PC-3 (cell line): ENCODE results near the gene TCP11.

Experiments used
- EZH2 ChIP-seq: fragments of 300-600 bp; sonication (generic); IDR thresholded peaks from one replicate; pipeline ENCODE4 v1.6.1; 2017; ENCODE audit warnings: antibody characterized with exemption, mild to moderate bottlenecking, low read length; ENCODE audit not compliant: unreplicated experiment
- EZH2phosphoT487 ChIP-seq: fragments of 300-600 bp; sonication (generic); IDR thresholded peaks from 2 replicates; pipeline ENCODE4 v1.6.1; 2018; ENCODE audit warnings: mild to moderate bottlenecking, antibody characterized with exemption, low read length, borderline replicate concordance
- TF ChIP-seq, protein P1 (sequence below): fragments of 300-600 bp; sonication (generic); conservative IDR thresholded peaks from 2 replicates; pipeline ENCODE4 v1.5.1; 2017; ENCODE audit warnings: antibody characterized with exemption, low read depth, mild to moderate bottlenecking, low read length

DNA sequence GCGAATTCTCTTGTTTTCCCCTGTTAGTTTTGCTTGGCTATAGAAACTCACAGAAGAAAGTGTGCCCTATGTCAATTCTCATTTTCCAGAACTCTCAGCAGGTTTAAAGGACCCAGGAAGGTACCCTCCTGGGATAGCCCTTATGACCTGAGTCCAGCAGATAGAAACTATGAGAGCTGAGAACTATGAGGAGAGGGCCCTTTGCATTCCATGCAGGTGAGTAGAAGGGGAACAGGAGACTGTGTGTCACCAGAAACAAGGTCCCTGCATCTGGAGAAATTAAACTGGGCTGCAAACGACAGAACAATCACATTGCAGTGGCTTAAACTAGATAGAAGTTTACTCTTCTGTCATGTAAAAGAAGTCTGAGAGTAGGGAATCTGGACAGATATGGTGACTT is 36.9 kb upstream of the TCP11 start:
- TF ChIP-seq, protein P1, sequence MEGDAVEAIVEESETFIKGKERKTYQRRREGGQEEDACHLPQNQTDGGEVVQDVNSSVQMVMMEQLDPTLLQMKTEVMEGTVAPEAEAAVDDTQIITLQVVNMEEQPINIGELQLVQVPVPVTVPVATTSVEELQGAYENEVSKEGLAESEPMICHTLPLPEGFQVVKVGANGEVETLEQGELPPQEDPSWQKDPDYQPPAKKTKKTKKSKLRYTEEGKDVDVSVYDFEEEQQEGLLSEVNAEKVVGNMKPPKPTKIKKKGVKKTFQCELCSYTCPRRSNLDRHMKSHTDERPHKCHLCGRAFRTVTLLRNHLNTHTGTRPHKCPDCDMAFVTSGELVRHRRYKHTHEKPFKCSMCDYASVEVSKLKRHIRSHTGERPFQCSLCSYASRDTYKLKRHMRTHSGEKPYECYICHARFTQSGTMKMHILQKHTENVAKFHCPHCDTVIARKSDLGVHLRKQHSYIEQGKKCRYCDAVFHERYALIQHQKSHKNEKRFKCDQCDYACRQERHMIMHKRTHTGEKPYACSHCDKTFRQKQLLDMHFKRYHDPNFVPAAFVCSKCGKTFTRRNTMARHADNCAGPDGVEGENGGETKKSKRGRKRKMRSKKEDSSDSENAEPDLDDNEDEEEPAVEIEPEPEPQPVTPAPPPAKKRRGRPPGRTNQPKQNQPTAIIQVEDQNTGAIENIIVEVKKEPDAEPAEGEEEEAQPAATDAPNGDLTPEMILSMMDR = no peak
- TF ChIP-seq EZH2 (no peak), EZH2phosphoT487 (no peak)
